HL-60 (cell line): Measurements from ENCODE around the gene ELP2.

Source experiments
- CTCF ChIP-seq: IDR thresholded peaks from one replicate; pipeline ENCODE4 v1.5.1; 2011; ENCODE audit warnings: low read length, control low read depth, inconsistent platforms; ENCODE audit not compliant: insufficient read depth
- POLR2AphosphoS5 ChIP-seq: IDR thresholded peaks from 2 replicates; pipeline ENCODE4 v1.6.1; 2012; ENCODE audit warnings: low read depth
- REST ChIP-seq: IDR thresholded peaks from 2 replicates; pipeline ENCODE4 v1.6.1; 2012; ENCODE audit warnings: low read depth; ENCODE audit not compliant: insufficient replicate concordance

- no peak for TF ChIP-seq REST
- TF ChIP-seq CTCF: no peak
- no peak for TF ChIP-seq POLR2AphosphoS5
Observed at GRCh38 chr18:36131692-36132483, 2.2 kb downstream of the ELP2 start.
